Mucosa of rectum (tissue), 2 donors: Measurements from ENCODE around the gene PADI4.

Experiments used
- H3K27ac ChIP-seq, 2 donors: one replicate each; pipeline ENCODE4 v1.7.0; 2013; ENCODE audit warnings: inconsistent platforms in 2 of 2, low read depth in 2 of 2, low read length in 2 of 2
- H3K27me3 ChIP-seq, 2 donors: one replicate each; pipeline ENCODE4 v1.7.0; 2013; ENCODE audit warnings: low read length in 2 of 2; ENCODE audit not compliant: control insufficient read depth in 2 of 2, insufficient read depth in 2 of 2
- H3K36me3 ChIP-seq, 2 donors: one replicate each; pipeline ENCODE4 v1.7.0; 2013; ENCODE audit warnings: low read length in 2 of 2; ENCODE audit not compliant: control insufficient read depth in 2 of 2, insufficient read depth in 2 of 2
- H3K4me1 ChIP-seq, 2 donors: one replicate each; pipeline ENCODE4 v1.7.0; 2013; ENCODE audit warnings: low read length in 2 of 2, mild to moderate bottlenecking in 1 of 2; ENCODE audit not compliant: control insufficient read depth in 2 of 2, insufficient read depth in 2 of 2
- H3K4me3 ChIP-seq, 2 donors: one replicate each; pipeline ENCODE4 v1.7.0; 2013; ENCODE audit warnings: low read length in 2 of 2
- H3K9ac ChIP-seq, 2 donors: one replicate each; pipeline ENCODE4 v1.7.0; 2013; ENCODE audit warnings: low read length in 2 of 2, low read depth in 1 of 2, mild to moderate bottlenecking in 1 of 2
- H3K9me3 ChIP-seq, 2 donors: one replicate each; pipeline ENCODE4 v1.7.0; 2013; ENCODE audit warnings: low read length in 2 of 2; ENCODE audit not compliant: control insufficient read depth in 2 of 2
- donor health status: healthy.
- donor health status: Normal muscosa, but diverticular disease.

The PADI4 gene

DNA sequence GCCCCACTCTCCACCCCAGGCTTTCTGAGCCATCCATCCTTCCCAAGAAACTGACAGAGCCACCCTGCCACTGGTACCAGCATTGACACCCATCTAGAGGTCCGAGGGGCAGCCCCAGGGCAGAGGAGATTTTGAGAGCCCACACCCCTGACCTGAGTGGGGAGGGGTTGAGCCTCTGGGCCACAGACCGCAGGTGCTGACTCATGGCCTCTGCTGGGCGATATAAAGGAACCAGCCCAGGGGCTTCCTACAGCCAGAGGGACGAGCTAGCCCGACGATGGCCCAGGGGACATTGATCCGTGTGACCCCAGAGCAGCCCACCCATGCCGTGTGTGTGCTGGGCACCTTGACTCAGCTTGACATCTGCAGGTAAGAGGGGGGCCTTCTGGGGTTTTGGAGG is at the start of gene PADI4:
Gene PADI4, plus strand, starts transcription at position 252 of the 400 bp plus-strand sequence. Its CDS starts 26 bp downstream, at position 278.
- Histone ChIP-seq H3K4me1 (no peaks in the 10 kb centered on the region), H3K27ac (no peak within 1 kb of the TSS), H3K27me3 (peaks cover 5 to 9% of the 10 kb centered on the region in 2 donors), H3K9ac (no peak within 1 kb of the TSS), H3K9me3 (no peaks in the 10 kb centered on the region), H3K4me3 (no peak within 1 kb of the TSS), H3K36me3 (no peaks in the 10 kb centered on the region)

DNA sequence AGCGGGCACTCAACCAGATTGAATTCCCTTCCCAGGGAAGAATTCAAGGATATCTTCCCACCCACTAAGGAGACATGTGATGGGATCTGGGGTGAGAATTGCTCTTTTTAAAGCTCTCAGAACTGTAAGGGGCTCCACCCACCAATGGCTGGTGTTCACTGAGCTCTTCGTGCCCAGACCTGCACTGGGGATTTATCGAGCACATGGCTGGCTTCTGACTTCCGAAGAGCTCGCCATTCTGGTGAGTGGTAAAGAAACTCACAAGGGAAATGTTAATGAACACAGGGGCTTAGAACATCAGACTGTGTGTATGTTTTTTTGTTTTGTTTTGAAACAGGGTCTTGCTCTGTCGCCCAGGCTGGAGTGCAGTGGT is 49.3 kb upstream of the PADI4 start:
- no peaks in the 10 kb centered on the region for H3K9me3 ChIP-seq
- no peaks in the 10 kb centered on the region for H3K36me3 ChIP-seq
- H3K9ac ChIP-seq, result no peak overlapping the region
- H3K4me1 ChIP-seq, result peaks cover 0 to 10% of the 10 kb centered on the region in 2 donors
- H3K27ac ChIP-seq, result peak overlapping the region in 1 of 2 donors; percentile 35
- no peak overlapping the region for H3K4me3 ChIP-seq
- H3K27me3 ChIP-seq, result no peaks in the 10 kb centered on the region

- Histone ChIP-seq H3K9ac (no peak overlapping the region), H3K9me3 (no peaks in the 10 kb centered on the region), H3K27me3 (no peaks in the 10 kb centered on the region), H3K4me3 (no peak overlapping the region), H3K4me1 (peaks cover 0 to 10% of the 10 kb centered on the region in 2 donors), H3K27ac (no peak overlapping the region), H3K36me3 (no peaks in the 10 kb centered on the region)
Measured at GRCh38 chr1:17259233-17259873, 48.6 kb upstream of the PADI4 start.

GRCh38 chr1:17260264-17260663 is 47.7 kb upstream of the PADI4 start:
- no peak overlapping the region for H3K9ac ChIP-seq
- H3K27ac ChIP-seq, result no peak overlapping the region
- peaks cover 0 to 5% of the 10 kb centered on the region in 2 donors for H3K4me1 ChIP-seq
- H3K9me3 ChIP-seq, result no peaks in the 10 kb centered on the region
- H3K27me3 ChIP-seq, result no peaks in the 10 kb centered on the region
- H3K4me3 ChIP-seq, result no peak overlapping the region
- no peaks in the 10 kb centered on the region for H3K36me3 ChIP-seq

- H3K9me3 ChIP-seq, result no peaks in the 10 kb centered on the region
- no peaks in the 10 kb centered on the region for H3K36me3 ChIP-seq
- H3K27ac ChIP-seq, result no peak overlapping the region
- H3K27me3 ChIP-seq, result no peaks in the 10 kb centered on the region
- no peak overlapping the region for H3K9ac ChIP-seq
- no peak overlapping the region for H3K4me3 ChIP-seq
- H3K4me1 ChIP-seq, result peaks cover 0 to under 1% of the 10 kb centered on the region in 2 donors
Measured at GRCh38 chr1:17260738-17261137, 47.3 kb upstream of the PADI4 start.

GRCh38 chr1:17263936-17264335 is 44.1 kb upstream of the PADI4 start:
- H3K9me3 ChIP-seq, result no peaks in the 10 kb centered on the region
- no peaks in the 10 kb centered on the region for H3K36me3 ChIP-seq
- no peaks in the 10 kb centered on the region for H3K27me3 ChIP-seq

DNA sequence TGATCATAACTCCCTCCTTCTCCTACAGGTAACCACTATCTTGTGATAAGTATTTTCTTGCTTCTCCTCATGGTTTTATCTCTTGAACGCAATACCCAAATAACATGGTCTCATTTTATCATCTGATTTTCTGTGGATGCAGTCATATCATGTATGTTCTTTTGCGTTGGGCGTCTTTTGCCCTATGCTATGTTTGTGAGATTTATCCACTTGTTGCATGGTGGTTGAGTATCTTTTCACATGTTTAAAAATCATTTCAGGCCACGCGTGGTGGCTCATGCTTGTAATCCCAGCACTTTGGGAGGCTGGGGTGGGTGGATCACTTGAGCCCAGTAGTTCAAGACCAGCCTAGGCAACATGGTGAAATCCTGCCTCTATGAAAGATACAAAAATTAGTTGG is 43.5 kb upstream of the PADI4 start:
- H3K9ac ChIP-seq, result no peak overlapping the region

More at GRCh38 chr1:17263936-17264335, 44.1 kb upstream of the PADI4 start:
- Histone ChIP-seq H3K4me3 (no peak overlapping the region), H3K27ac (no peak overlapping the region), H3K9ac (no peak overlapping the region), H3K4me1 (no peaks in the 10 kb centered on the region)

DNA sequence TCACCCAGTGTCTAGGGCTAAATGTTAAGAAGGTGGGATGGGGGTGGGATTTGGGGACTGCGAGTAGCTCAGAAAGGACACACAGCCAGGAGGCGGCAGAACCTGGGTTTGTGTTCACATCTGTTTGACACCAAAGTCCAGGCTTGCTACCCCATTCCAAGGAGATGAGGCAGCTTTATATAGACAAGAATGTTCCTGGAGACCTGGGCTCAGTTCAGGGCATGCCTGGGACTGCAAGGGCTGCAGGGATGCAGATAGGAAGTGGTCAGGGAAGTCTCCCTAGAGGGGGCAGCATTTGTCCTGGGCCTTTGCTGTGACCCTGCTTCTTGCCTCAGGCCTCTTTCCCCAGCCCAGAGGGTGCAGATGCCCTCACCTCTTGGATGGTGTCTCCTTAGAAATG is 42.8 kb upstream of the PADI4 start:
- no peaks in the 10 kb centered on the region for H3K27me3 ChIP-seq
- no peaks in the 10 kb centered on the region for H3K36me3 ChIP-seq
- no peak overlapping the region for H3K9ac ChIP-seq
- H3K4me3 ChIP-seq, result no peak overlapping the region
- no peaks in the 10 kb centered on the region for H3K4me1 ChIP-seq
- no peak overlapping the region for H3K27ac ChIP-seq
- no peaks in the 10 kb centered on the region for H3K9me3 ChIP-seq

More for the DNA sequence above, 43.5 kb upstream of the PADI4 start:
- H3K36me3 ChIP-seq, result no peaks in the 10 kb centered on the region
- no peaks in the 10 kb centered on the region for H3K9me3 ChIP-seq
- H3K4me1 ChIP-seq, result no peaks in the 10 kb centered on the region
- no peaks in the 10 kb centered on the region for H3K27me3 ChIP-seq
- H3K4me3 ChIP-seq, result no peak overlapping the region
- no peak overlapping the region for H3K27ac ChIP-seq

- H3K27ac ChIP-seq, result no peak overlapping the region
- no peak overlapping the region for H3K4me3 ChIP-seq
- no peaks in the 10 kb centered on the region for H3K36me3 ChIP-seq
- H3K9me3 ChIP-seq, result no peaks in the 10 kb centered on the region
- no peaks in the 10 kb centered on the region for H3K27me3 ChIP-seq
- no peaks in the 10 kb centered on the region for H3K4me1 ChIP-seq
- no peak overlapping the region for H3K9ac ChIP-seq
Measured at GRCh38 chr1:17265950-17266349, 42.0 kb upstream of the PADI4 start.

DNA sequence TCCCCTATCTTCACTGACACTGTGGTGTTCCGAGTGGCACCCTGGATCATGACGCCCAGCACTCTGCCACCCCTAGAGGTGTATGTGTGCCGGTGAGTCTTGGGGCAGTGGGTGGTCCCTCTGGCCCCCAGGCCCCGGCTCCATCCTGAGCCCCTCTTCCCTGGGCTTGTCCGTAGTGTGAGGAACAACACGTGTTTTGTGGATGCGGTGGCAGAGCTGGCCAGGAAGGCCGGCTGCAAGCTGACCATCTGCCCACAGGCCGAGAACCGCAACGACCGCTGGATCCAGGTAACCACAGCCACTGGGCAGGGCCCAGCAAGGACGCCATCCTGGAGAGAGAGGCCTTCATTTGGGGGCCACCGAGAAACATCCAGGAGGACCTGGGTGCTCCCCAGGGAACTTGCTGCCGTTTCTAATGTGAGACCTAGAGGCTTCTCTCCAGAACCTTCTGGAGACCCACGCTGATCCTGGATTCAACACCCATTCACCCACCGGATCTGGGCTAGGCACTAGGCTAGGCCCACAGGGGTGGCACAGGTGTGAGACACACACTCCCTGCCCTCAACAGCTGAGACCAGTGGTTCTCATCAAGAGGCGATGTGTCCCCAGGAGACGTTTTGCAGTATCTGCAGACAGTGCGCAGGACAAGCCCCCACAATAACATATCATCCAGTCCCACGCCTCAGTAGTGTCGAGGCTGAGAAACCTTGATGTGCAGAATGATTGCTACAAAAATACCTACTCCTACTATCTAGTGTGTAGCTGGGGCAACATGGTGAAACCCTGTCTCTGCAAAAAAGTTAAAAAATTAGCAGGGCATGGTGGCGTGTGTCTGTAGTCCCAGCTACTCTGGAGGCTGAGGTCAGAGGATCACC is 36.9 kb upstream of the PADI4 start:
- Histone ChIP-seq H3K4me3 (no peak overlapping the region), H3K9me3 (no peaks in the 10 kb centered on the region), H3K36me3 (no peaks in the 10 kb centered on the region), H3K27ac (no peak overlapping the region), H3K4me1 (peaks cover 6 to 12% of the 10 kb centered on the region in 2 donors), H3K9ac (no peak overlapping the region), H3K27me3 (no peaks in the 10 kb centered on the region)
